ENCODE measurements around the gene UPK3A. TPM values are rescaled to one million over a fixed set of nuclear protein-coding genes. Genes with fewer than 3 reads are reported as not detected.
A peak's percentile ranks its signal among the peaks of the same experiment; 100 is the strongest.

The UPK3A gene
- total RNA-seq, 2 experiments from 2014 or later, result not detected

GRCh38 chr22:45239681-45240051, 45.1 kb upstream of the UPK3A start:
- TF ChIP-seq CTCF (IDR thresholded peaks at IDR 0.05), result no peak
- Mint-ChIP-seq H3K4me1 (ENCODE audit: low read depth) (peaks cover 28% of the 10 kb centered on the region), H3K9me3 (no peaks in the 10 kb centered on the region), H3K4me3 (peak overlapping the region; percentile 94), H3K27me3 (no peaks in the 10 kb centered on the region), H3K36me3 (ENCODE audit: low read depth) (peaks cover 5% of the 10 kb centered on the region), H3K27ac (peak overlapping the region; percentile 84)
- Histone ChIP-seq H3K27me3 (ENCODE audit: control insufficient read depth in 1 of 2, insufficient read depth in 2 of 2, low read length in 2 of 2) (no peaks in the 10 kb centered on the region), H3K27ac (ENCODE audit: low read depth in 1 of 2, low read length in 2 of 2) (no peak overlapping the region), H3K36me3 (ENCODE audit: insufficient read depth, low read length) (no peaks in the 10 kb centered on the region), H3K4me1 (ENCODE audit: insufficient read depth, low read length) (peaks cover 47% of the 10 kb centered on the region), H3K9me3 (ENCODE audit: control insufficient read depth in 1 of 2, insufficient read depth in 1 of 2, low read length in 2 of 2) (no peaks in the 10 kb centered on the region), H3K4me3 (ENCODE audit: low read length) (peak overlapping the region; percentile 72)
- DNase-seq (no peak), ATAC-seq (ENCODE audit: poor library complexity) (no peak)
- POLR2A ChIA-PET, result no interaction called here
- intact Hi-C loops (cut with DNase I, micrococcal nuclease), result loop anchor here (2.0 to 10.0 kb wide), 5 partner anchors 61 to 815 kb away; partner anchors contain the start of genes FAM118A (in 1 of the 2) and PRR5 (in 1 of the 2)
- CTCF ChIA-PET, result no interaction called here

- Mint-ChIP-seq H3K27me3 (no peaks in the 10 kb centered on the region), H3K4me3 (peak overlapping the region; percentile 94), H3K27ac (peak overlapping the region; percentile 84), H3K9me3 (no peaks in the 10 kb centered on the region), H3K36me3 (ENCODE audit: low read depth) (peaks cover 5% of the 10 kb centered on the region), H3K4me1 (ENCODE audit: low read depth) (peaks cover 25% of the 10 kb centered on the region)
- ChIA-PET POLR2A (no interaction called here), CTCF (no interaction called here)
- Histone ChIP-seq H3K9me3 (ENCODE audit: control insufficient read depth in 1 of 2, insufficient read depth in 1 of 2, low read length in 2 of 2) (no peaks in the 10 kb centered on the region), H3K4me1 (ENCODE audit: insufficient read depth, low read length) (peaks cover 46% of the 10 kb centered on the region), H3K36me3 (ENCODE audit: insufficient read depth, low read length) (no peaks in the 10 kb centered on the region), H3K27ac (ENCODE audit: low read depth in 1 of 2, low read length in 2 of 2) (no peak overlapping the region), H3K27me3 (ENCODE audit: control insufficient read depth in 1 of 2, insufficient read depth in 2 of 2, low read length in 2 of 2) (no peaks in the 10 kb centered on the region), H3K4me3 (ENCODE audit: low read length) (peak overlapping the region; percentile 72)
- peak in 7 of 14 experiments; percentile 3 to 34 (median 22) for DNase-seq
- ATAC-seq (ENCODE audit: poor library complexity), result peak; percentile 53
- intact Hi-C loops (cut with DNase I, micrococcal nuclease), result loop anchor here (2.0 to 10.0 kb wide), 5 partner anchors 61 to 815 kb away; partner anchors contain the start of genes FAM118A (in 1 of the 2) and PRR5 (in 1 of the 2)
- TF ChIP-seq CTCF (IDR thresholded peaks at IDR 0.05), result no peak
Measured at GRCh38 chr22:45240104-45240809, 44.5 kb upstream of the UPK3A start.

GRCh38 chr22:45240810-45241631, 43.7 kb upstream of the UPK3A start, which contains the start of gene KIAA0930:
Gene KIAA0930, minus strand, starts transcription at chr22:45240894. Its CDS starts 191 bp downstream, at chr22:45240703.
- Histone ChIP-seq H3K27ac (ENCODE audit: low read depth in 1 of 2, low read length in 2 of 2) (peak within 1 kb of the TSS; percentile 32 to 52), H3K27me3 (ENCODE audit: control insufficient read depth in 1 of 2, insufficient read depth in 2 of 2, low read length in 2 of 2) (no peaks in the 10 kb centered on the region), H3K9me3 (ENCODE audit: control insufficient read depth in 1 of 2, insufficient read depth in 1 of 2, low read length in 2 of 2) (no peaks in the 10 kb centered on the region), H3K36me3 (ENCODE audit: insufficient read depth, low read length) (no peaks in the 10 kb centered on the region), H3K4me3 (ENCODE audit: low read length) (peak within 1 kb of the TSS; percentile 72), H3K4me1 (ENCODE audit: insufficient read depth, low read length) (peaks cover 39% of the 10 kb centered on the region)
- intact Hi-C loops (cut with DNase I, micrococcal nuclease), result loop anchor here (1.0 to 10.0 kb wide), 6 partner anchors 28 to 814 kb away; partner anchors contain the start of genes FAM118A (in 1 of the 2) and PRR5 (in 1 of the 2)
- H3K36me3 Mint-ChIP-seq (ENCODE audit: low read depth), result peaks cover 5% of the 10 kb centered on the region
- ATAC-seq (ENCODE audit: poor library complexity), result peak; percentile 62
- CTCF ChIA-PET, result no interaction called here
- H3K27me3 Mint-ChIP-seq, result no peaks in the 10 kb centered on the region
- H3K9me3 Mint-ChIP-seq, result no peaks in the 10 kb centered on the region
- H3K27ac Mint-ChIP-seq, result peak within 1 kb of the TSS; percentile 90
- POLR2A ChIA-PET, result interaction anchor here (0.7 to 1.3 kb wide), 2 partner anchors 39 to 68 kb away, joined by 6 read pairs; no protein-coding TSS in a partner anchor
- H3K4me1 Mint-ChIP-seq (ENCODE audit: low read depth), result peaks cover 19% of the 10 kb centered on the region
- peak; percentile 70 to 89 (median 76) for DNase-seq
- no peak for TF ChIP-seq CTCF (IDR thresholded peaks at IDR 0.05)
- peak within 1 kb of the TSS; percentile 94 for H3K4me3 Mint-ChIP-seq

All from CD4-positive, alpha-beta T cell (primary cell).